Esophagus squamous epithelium (tissue), 4 donors: ENCODE data around the gene F5.

Experiments
- CTCF ChIP-seq, 6 experiments: fragments of 450-650 bp in 4 of 6; fragments of 200-600 bp in 2 of 6; sonication (generic) in 2 of 6; IDR thresholded peaks; one replicate each; pipeline ENCODE4 v1.5.1; 2016 to 2019; ENCODE audit warnings: antibody characterized with exemption in 6 of 6, mild to moderate bottlenecking in 4 of 6, moderate library complexity in 4 of 6
- POLR2A ChIP-seq, 4 donors: fragments of 450-650 bp; IDR thresholded peaks; one replicate each; pipeline ENCODE4 v1.6.1; 2017; ENCODE audit warnings: antibody characterized with exemption in 4 of 4, mild to moderate bottlenecking in 4 of 4, moderate library complexity in 3 of 4

GRCh38 chr1:169507413-169507812, 78.9 kb downstream of the F5 start:
- TF ChIP-seq POLR2A (IDR thresholded peaks at IDR 0.05) (no peak), CTCF (IDR thresholded peaks at IDR 0.05) (no peak)
